Lower leg skin (tissue), 4 donors: ENCODE results near the gene PDGFA. TPM values are rescaled to one million over a fixed set of nuclear protein-coding genes. Genes with fewer than 3 reads are reported as not detected.

Experiments
- DNase-seq, 2 donors: peaks; one replicate each; pipeline ENCODE4 v3.0.0-alpha.2; 2019; ENCODE audit warnings: low spot score in 2 of 2
- H3K4me3 ChIP-seq: fragments of 200-600 bp; sonication (generic); 2 replicates; pipeline ENCODE4 v1.5.1; 2017; ENCODE audit warnings: mild to moderate bottlenecking, low read depth; ENCODE audit not compliant: poor library complexity, severe bottlenecking
- CTCF ChIP-seq, 3 donors: fragments of 450-650 bp; IDR thresholded peaks; one replicate each; pipeline ENCODE4 v1.5.1; 2016; ENCODE audit warnings: antibody characterized with exemption in 3 of 3, mild to moderate bottlenecking in 3 of 3, moderate library complexity in 2 of 3
- POLR2A ChIP-seq, 2 donors: fragments of 450-650 bp; IDR thresholded peaks; one replicate each; pipeline ENCODE4 v1.6.1; 2016 to 2017; ENCODE audit warnings: antibody characterized with exemption in 2 of 2, mild to moderate bottlenecking in 1 of 2, moderate library complexity in 1 of 2
- WGBS, 2 donors: methylation state at CpG; one replicate each; pipeline ENCODE4 v1.1.5; 2018; 5-methylcytosine and 5-hydroxymethylcytosine counted together
- intact Hi-C: fragments of 100-400 bp; cut with DNase I; formaldehyde crosslinking; loops from one replicate; pipeline ENCODE4 v1.15.0; 2023; ENCODE audit warnings: low total_unique reads
- total RNA-seq, 4 donors: library from RNA; depleted of rRNA; stranded (reverse); fragments of >200 nt; gene quantifications; one replicate each; pipeline ENCODE4 v1.1.0, GENCODE V29; 2016

PDGFA gene
- total RNA-seq, 4 donors from 2014 or later: 13.0 to 27.0 (median 20.5) TPM

- intact Hi-C loops: no loop called here
- 80% methylated on average over 20 to 24 of the region's 31 CpGs for whole genome bisulfite sequencing, 2 donors
- no peak for TF ChIP-seq POLR2A (IDR thresholded peaks at IDR 0.05)
- TF ChIP-seq CTCF (IDR thresholded peaks at IDR 0.05): no peak
- no peak for DNase-seq
- no peak overlapping the region for H3K4me3 ChIP-seq
Measured at GRCh38 chr7:494259-494687, 25.4 kb downstream of the PDGFA start.

GRCh38 chr7:493661-494251 is 25.9 kb downstream of the PDGFA start:
- H3K4me3 ChIP-seq: no peak overlapping the region
- DNase-seq: no peak
- TF ChIP-seq POLR2A (IDR thresholded peaks at IDR 0.05) (no peak), CTCF (IDR thresholded peaks at IDR 0.05) (no peak)
- WGBS, 2 donors: 85 to 94% methylated on average over 33 to 43 of the region's 55 CpGs
- intact Hi-C loops: no loop called here

GRCh38 chr7:492714-493065 is 27.0 kb downstream of the PDGFA start:
- 68 to 81% methylated on average over 8 of the region's 8 CpGs for WGBS, 2 donors
- DNase-seq: no peak
- intact Hi-C loops: no loop called here
- TF ChIP-seq POLR2A (IDR thresholded peaks at IDR 0.05): no peak
- no peak for TF ChIP-seq CTCF (IDR thresholded peaks at IDR 0.05)
- no peak overlapping the region for H3K4me3 ChIP-seq

- intact Hi-C loops: no loop called here
Measured at GRCh38 chr7:491958-492713, 27.5 kb downstream of the PDGFA start.

GRCh38 chr7:491292-491957 is 28.2 kb downstream of the PDGFA start:
- intact Hi-C loops: no loop called here
- H3K4me3 ChIP-seq: no peak overlapping the region
- TF ChIP-seq POLR2A (IDR thresholded peaks at IDR 0.05) (no peak), CTCF (IDR thresholded peaks at IDR 0.05) (no peak)
- 56 to 85% methylated on average over 14 to 21 of the region's 22 CpGs for WGBS, 2 donors
- DNase-seq: no peak

More at GRCh38 chr7:491958-492713, 27.5 kb downstream of the PDGFA start:
- H3K4me3 ChIP-seq: no peak overlapping the region
- TF ChIP-seq CTCF (IDR thresholded peaks at IDR 0.05): no peak
- TF ChIP-seq POLR2A (IDR thresholded peaks at IDR 0.05): no peak
- 82 to 89% methylated on average over 14 to 15 of the region's 15 CpGs for WGBS, 2 donors
- no peak for DNase-seq
